B cell (primary cell): ENCODE data around the gene NMT1. TPM values are rescaled to one million over a fixed set of nuclear protein-coding genes. Genes with fewer than 3 reads are reported as not detected.

Experiments used
- ATAC-seq: fragments of 200-7000 bp; cut with Tn5 transposase; one replicate; pipeline ENCODE4 v1.10.0; 2021; ENCODE audit warnings: low read depth, mild to moderate bottlenecking, moderate number of reproducible peaks, moderate library complexity
- CTCF ChIA-PET: fragments of 350-600 bp; sonication (Branson Sonifier 250); formaldehyde crosslinking; loops from one replicate; lab custom pipeline; 2021; ENCODE audit warnings: antibody characterized with exemption, inconsistent platforms; lab: Charles Lee
- POLR2A ChIA-PET: fragments of 350-600 bp; sonication (Branson Sonifier 250); formaldehyde crosslinking; loops from one replicate; lab custom pipeline; 2021; ENCODE audit warnings: antibody characterized with exemption; lab: Charles Lee
- DNase-seq: peaks from one replicate; pipeline ENCODE4 v3.0.0; 2013
- H2AFZ ChIP-seq: 2 replicates; pipeline ENCODE4 v1.6.1; 2012; ENCODE audit warnings: mild to moderate bottlenecking, low read depth, low read length; ENCODE audit not compliant: insufficient read depth, poor library complexity, severe bottlenecking
- H3K27ac ChIP-seq, 2 donors: 1 replicate in 1 of 2; 2 replicates in 1 of 2; pipeline ENCODE4 v1.5.1; 2012 to 2013; ENCODE audit warnings: low read length in 2 of 2, mild to moderate bottlenecking in 2 of 2, moderate library complexity in 1 of 2
- H3K27me3 ChIP-seq, 4 experiments: fragments of 200-600 bp in 1 of 4; sonication (generic) in 1 of 4; replicated peaks in 1 of 4; 1 replicate in 2 of 4; 2 replicates in 2 of 4; pipeline versions ENCODE4 v1.6.1 to v1.7.0; 2013 to 2016; ENCODE audit warnings: low read length in 3 of 4, mild to moderate bottlenecking in 2 of 4, mixed read lengths in 1 of 4, moderate library complexity in 1 of 4; ENCODE audit not compliant: insufficient read depth in 4 of 4, control insufficient read depth in 3 of 4; ENCODE audit errors: control extremely low read depth in 1 of 4
- H3K36me3 ChIP-seq, 2 experiments: replicated peaks in 1 of 2; 1 replicate in 1 of 2; 2 replicates in 1 of 2; pipeline versions ENCODE4 v1.6.1 to v1.7.1; 2013; ENCODE audit warnings: low read length in 1 of 2; ENCODE audit not compliant: insufficient read depth in 2 of 2, control insufficient read depth in 1 of 2; ENCODE audit errors: control extremely low read depth in 1 of 2, extremely low read depth in 1 of 2
- H3K4me1 ChIP-seq, 2 donors: fragments of 200-600 bp in 1 of 2; sonication (generic) in 1 of 2; 1 replicate in 1 of 2; 2 replicates in 1 of 2; pipeline versions ENCODE4 v1.5.1 to v1.6.1; 2013 to 2017; ENCODE audit warnings: low read length in 2 of 2; ENCODE audit not compliant: control insufficient read depth in 2 of 2, insufficient read depth in 2 of 2
- H3K4me2 ChIP-seq: replicated peaks from 2 replicates; pipeline ENCODE3; 2012; ENCODE audit warnings: mild to moderate bottlenecking, low read depth, low read length; ENCODE audit not compliant: poor library complexity, severe bottlenecking
- H3K4me3 ChIP-seq, 5 experiments: fragments of 200-600 bp in 1 of 5; sonication (generic) in 1 of 5; 1 replicate in 3 of 5; 2 replicates in 2 of 5; pipeline versions ENCODE4 v1.5.1 to v1.7.0; 2011 to 2016; ENCODE audit warnings: low read length in 4 of 5, mild to moderate bottlenecking in 4 of 5, low read depth in 2 of 5, control low read depth in 1 of 5, moderate library complexity in 1 of 5; ENCODE audit not compliant: insufficient read depth in 1 of 5; ENCODE audit errors: control extremely low read depth in 1 of 5, extremely low read depth in 1 of 5
- H3K79me2 ChIP-seq: fragments of 200-600 bp; sonication (generic); one replicate; pipeline ENCODE4 v1.6.0; 2016; ENCODE audit warnings: low read length; ENCODE audit not compliant: control insufficient read depth, insufficient read depth
- H3K9ac ChIP-seq: fragments of 200-600 bp; sonication (generic); 2 replicates; pipeline ENCODE4 v1.6.1; 2017; ENCODE audit warnings: mild to moderate bottlenecking, low read length, moderate library complexity
- H3K9me3 ChIP-seq, 3 donors: one replicate each; pipeline versions ENCODE4 v1.6.1 to v1.7.1; 2013; ENCODE audit warnings: low read length in 2 of 3; ENCODE audit not compliant: control insufficient read depth in 2 of 3, insufficient read depth in 1 of 3; ENCODE audit errors: control extremely low read depth in 1 of 3
- H4K20me1 ChIP-seq: 2 replicates; pipeline ENCODE4 v1.6.0; 2012; ENCODE audit warnings: mild to moderate bottlenecking, low read length; ENCODE audit not compliant: insufficient read depth, control insufficient read depth, poor library complexity, severe bottlenecking
- H3K27ac Mint-ChIP-seq: one replicate; pipeline ENCODE4 v1.8.0; 2021; ENCODE audit warnings: mixed read lengths
- H3K27me3 Mint-ChIP-seq: one replicate; pipeline ENCODE4 v1.8.0; 2021; ENCODE audit warnings: mixed read lengths
- H3K4me1 Mint-ChIP-seq: one replicate; pipeline ENCODE4 v1.8.0; 2021; ENCODE audit warnings: mixed read lengths
- H3K4me3 Mint-ChIP-seq: one replicate; pipeline ENCODE4 v1.8.0; 2021; ENCODE audit warnings: mixed read lengths
- H3K9me3 Mint-ChIP-seq: one replicate; pipeline ENCODE4 v1.8.0; 2022; ENCODE audit warnings: mixed read lengths; ENCODE audit not compliant: insufficient read depth
- CTCF ChIP-seq: fragments of 200-600 bp; IDR thresholded peaks from one replicate; pipeline ENCODE4 v1.8.0; 2022; ENCODE audit warnings: antibody characterized with exemption, mild to moderate bottlenecking
- EZH2 ChIP-seq: IDR thresholded peaks from 2 replicates; pipeline ENCODE4 v1.6.1; 2012; ENCODE audit warnings: borderline replicate concordance, low read depth, mild to moderate bottlenecking, moderate library complexity, low read length; ENCODE audit not compliant: insufficient read depth, poor library complexity, severe bottlenecking
- WGBS: methylation state at CpG from one replicate; pipeline ENCODE4 v1.1.5; 2013; ENCODE audit warnings: missing lambda C conversion rate; ENCODE audit not compliant: insufficient coverage; 5-methylcytosine and 5-hydroxymethylcytosine counted together
- intact Hi-C: fragments of 100-400 bp; cut with micrococcal nuclease; formaldehyde crosslinking; loops from one replicate; pipeline ENCODE4 v1.10.0; 2022
- polyA plus RNA-seq: library from polyadenylated mRNA; depleted of rRNA; stranded (reverse); fragments of >200 nt; gene quantifications from 2 replicates; pipeline ENCODE4 v1.2.3, GENCODE V29; 2012
- total RNA-seq, 2 donors: library from RNA; stranded (reverse); fragments of 120-200 nt in 1 of 2; gene quantifications; 1 replicate in 1 of 2; 2 replicates in 1 of 2; pipeline versions ENCODE4 v1.2.3 to v1.2.4, GENCODE V29; 2013 to 2022

The NMT1 gene
- total and polyA plus RNA-seq, 2 donors (not counting 1 experiment from before 2014, with no cell fraction given), result 30.1 to 134 TPM

- 96% methylated on average over 9 of the region's 12 CpGs for WGBS
- no peak overlapping the region for H3K27ac ChIP-seq
- DNase-seq (no peak), ATAC-seq (no peak)
- no peak overlapping the region for H2AFZ ChIP-seq
- Mint-ChIP-seq H3K27ac (no peak overlapping the region), H3K4me1 (peaks cover 23% of the 10 kb centered on the region), H3K9me3 (no peaks in the 10 kb centered on the region), H3K27me3 (no peaks in the 10 kb centered on the region), H3K4me3 (peak overlapping the region; percentile 95)
- peaks cover 18% of the 10 kb centered on the region for H3K79me2 ChIP-seq
- H3K4me2 ChIP-seq, result peak overlapping the region; percentile 86
- no peak overlapping the region for H3K9ac ChIP-seq
- H3K4me3 ChIP-seq, result no peak overlapping the region
- CTCF ChIA-PET, result interaction anchor here (1.0 to 10.2 kb wide), 7 partner anchors 8 to 99 kb away, joined by 3 to 242 read pairs (median 36); partner anchors contain the start of genes HEXIM1 and HEXIM2
- H3K27me3 ChIP-seq, result no peaks in the 10 kb centered on the region
- H3K4me1 ChIP-seq, result peaks cover 11 to 16% of the 10 kb centered on the region in 2 donors
- H3K36me3 ChIP-seq, result peaks cover 0 to 12% of the 10 kb centered on the region in 2 experiments
- no peaks in the 10 kb centered on the region for H4K20me1 ChIP-seq
- POLR2A ChIA-PET, result interaction anchor here (0.6 to 2.3 kb wide), 3 partner anchors 10 to 12 kb away, joined by 9 to 36 read pairs (median 10); partner anchors contain the start of gene HEXIM1
- TF ChIP-seq EZH2 (no peak), CTCF (no peak)
- intact Hi-C loops, result no loop called here
- H3K9me3 ChIP-seq, result no peaks in the 10 kb centered on the region
These were observed 75.9 kb downstream of the NMT1 start for GRCh38 chr17:45136846-45137560.
